NCI-H187 (cell line): Measurements from ENCODE around the gene NOC2L.
"Not testable (repeated sequence)": the region's sequence is repeated elsewhere in the genome, so short reads cannot be mapped to it uniquely, and the experiment has no call there.

Source experiments
- DNase-seq, 2 experiments: peaks; one replicate each; lab custom pipeline; 2025; lab: John Stamatoyannopoulos, UW

Gene NOC2L

DNA sequence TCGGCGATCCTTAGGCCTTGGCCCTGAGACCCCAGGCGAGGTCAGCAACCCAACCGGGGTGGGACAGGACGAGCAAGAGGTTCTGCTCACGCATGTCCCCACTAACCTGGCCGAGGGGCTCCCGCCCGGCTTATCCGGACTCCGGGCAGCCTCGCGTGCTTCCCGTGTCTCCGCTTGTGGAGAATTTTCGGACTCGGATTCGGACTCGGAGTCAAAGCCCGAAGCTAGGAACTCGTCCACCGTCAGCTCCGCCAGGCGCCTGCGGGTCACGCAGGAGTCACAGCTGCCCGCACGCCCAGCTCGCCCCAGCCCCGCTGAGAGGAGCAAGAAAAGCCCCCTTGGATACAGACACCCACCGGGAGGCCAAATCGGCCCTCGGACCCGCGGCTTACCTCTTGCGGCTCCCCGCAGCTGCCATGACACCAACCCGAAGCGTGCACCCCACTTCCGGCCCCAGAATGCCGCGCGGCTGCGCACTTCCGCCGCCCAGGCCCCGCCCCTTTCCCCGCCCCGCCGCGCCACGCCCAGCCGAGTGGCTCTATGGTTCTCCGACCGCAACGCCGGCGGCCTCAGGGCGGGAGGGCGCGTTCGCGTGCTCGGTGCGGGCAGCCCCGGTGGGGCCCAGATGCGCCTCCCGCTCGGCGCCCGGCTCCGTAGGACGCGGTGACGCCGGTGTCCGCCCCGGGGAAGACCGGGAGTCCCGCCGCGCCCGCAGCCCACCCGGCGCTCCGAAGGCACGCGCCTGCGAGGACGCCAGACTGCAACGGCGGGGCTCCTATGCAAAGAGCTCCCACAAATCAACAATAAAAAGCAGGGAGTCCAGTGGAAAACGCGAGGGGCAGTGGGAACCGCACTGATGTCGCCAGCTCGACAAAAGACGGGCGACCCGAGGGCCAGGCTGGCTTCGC, at the start of gene NOC2L:
Gene NOC2L, minus strand, starts transcription at position 434 of the 908 bp plus-strand sequence. Its CDS starts 16 bp downstream, at position 418.
- peak; percentile 59 to 86 for DNase-seq

DNA sequence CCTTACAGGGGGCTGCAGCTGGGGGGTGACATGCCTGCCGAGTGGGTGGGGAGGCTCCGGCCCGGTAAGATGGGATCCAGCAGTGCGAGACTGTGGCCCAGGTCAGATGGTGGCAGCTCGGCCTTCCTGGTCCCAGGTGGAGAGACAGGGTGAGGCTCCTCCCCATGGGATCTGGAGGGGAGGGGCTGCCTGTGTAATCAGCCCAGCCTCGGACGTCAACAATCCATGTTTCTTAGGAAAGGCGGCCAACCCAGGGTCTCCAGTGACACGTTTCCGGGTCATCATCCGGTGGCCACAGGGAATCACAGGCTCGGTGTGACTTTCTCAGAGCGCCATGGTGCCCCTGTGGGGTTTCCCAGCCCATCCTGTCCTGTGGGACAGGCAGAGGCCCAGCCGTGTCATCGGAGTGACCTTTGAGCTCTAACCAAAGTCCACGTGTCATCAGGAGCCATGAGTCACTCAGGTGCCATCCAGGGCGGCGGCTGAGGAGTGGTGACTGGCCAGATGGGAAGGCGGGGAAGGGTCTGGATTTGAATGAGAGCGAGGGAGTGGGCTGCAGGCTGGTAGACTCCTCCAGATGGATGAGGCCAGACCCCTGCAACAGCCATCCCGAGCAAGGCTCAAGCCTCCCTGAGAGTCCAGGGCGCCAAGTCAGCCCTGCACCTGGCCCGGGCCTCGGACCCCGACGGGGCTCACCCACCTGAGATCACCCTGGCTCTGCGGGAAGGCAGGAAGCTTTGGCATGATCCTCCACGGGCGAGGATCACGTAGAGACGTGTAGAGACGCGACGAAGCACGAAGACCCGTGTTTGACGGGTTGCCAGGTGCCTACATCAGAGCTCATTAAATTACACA, 47.5 kb upstream of the NOC2L start:
- DNase-seq: no peak

DNA sequence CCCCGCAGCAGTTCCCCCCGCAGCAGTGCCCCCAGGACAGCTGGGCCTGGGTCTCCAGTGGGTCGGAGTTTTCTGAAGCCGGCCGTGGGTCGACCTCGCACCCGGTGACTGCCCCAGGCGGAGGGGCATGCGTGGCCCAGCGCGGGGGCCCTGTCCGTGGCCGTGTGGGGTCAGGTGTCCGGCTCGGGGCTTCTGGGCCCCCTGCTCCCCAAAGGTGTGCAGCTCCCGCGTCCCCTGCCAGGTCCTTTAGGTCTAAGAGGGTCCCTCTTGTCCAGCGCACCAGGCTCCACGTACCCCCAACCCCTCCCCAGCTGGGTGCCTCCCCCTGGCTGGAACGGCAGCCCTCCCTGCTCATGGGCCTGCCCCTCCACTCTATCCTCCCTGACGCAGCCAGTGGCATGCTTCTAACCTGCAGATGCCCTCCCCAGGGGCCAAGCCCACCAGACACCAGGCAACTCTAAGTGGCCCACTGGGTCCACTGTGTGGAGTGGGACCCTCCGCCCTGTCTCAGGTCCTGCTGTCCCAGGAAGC, 46.8 kb upstream of the NOC2L start:
- no peak for DNase-seq

DNA sequence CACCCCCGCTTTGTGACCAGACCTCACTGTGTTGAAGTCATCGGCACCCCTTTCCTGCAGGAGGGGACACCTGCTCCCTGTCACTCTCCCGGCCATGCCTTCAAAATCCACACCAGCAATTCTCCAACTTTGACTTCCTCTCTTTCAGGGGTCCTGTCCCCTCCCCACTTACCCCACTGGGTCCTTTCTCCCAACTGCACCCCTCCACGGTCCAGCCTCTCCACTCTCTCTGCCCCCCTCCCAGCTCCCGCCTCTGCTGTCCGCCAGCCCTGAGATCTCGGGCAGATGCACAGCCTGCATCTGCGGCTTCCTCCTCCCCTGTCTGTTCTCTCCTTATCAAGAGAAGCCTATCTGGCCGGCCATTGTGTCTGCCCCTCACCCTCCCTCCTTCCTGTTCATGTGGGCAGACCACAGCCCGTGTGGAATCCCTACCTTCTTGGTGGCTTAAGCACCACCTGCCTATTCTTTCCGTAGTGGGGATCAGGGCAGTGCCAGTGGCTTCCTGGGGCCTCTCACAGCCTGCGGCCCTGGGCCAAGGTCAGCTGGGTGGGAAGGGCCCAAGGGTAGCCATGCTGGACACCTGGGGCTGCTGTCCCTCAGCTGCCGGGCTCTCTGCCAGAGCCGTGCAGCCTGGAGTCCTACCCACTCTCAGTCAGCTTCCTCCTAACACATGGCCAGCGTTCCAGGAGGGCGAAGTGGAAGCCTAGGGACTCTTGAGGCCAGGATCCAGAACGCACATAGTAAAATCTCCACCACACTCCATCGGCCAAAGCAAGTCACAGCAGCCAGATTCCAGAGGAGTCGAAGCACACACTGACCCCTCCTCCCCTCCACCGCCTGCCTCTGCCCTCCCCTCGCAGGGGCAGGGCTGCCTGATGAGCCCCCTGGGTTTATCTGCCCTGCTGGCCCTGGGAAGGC, 46.0 kb upstream of the NOC2L start:
- no peak for DNase-seq

DNA sequence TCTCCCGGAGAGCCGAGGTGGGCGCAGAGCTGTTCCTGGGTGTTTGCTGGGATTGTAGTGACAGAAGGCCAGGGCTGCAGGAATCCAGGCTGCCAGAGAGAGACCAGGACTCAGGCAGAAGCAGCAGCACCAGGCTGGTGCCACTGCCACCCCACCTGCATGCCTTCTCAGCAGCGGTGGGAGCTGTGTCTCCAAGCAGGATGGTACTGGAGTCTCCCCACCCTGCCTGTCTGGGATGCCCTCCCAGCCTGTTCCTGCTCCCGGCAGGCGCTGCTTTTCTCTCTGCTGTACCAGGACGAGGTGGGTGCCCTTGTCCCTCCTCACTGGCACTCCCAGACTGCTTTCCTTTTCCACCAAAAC, 45.3 kb upstream of the NOC2L start:
- no peak for DNase-seq

DNA sequence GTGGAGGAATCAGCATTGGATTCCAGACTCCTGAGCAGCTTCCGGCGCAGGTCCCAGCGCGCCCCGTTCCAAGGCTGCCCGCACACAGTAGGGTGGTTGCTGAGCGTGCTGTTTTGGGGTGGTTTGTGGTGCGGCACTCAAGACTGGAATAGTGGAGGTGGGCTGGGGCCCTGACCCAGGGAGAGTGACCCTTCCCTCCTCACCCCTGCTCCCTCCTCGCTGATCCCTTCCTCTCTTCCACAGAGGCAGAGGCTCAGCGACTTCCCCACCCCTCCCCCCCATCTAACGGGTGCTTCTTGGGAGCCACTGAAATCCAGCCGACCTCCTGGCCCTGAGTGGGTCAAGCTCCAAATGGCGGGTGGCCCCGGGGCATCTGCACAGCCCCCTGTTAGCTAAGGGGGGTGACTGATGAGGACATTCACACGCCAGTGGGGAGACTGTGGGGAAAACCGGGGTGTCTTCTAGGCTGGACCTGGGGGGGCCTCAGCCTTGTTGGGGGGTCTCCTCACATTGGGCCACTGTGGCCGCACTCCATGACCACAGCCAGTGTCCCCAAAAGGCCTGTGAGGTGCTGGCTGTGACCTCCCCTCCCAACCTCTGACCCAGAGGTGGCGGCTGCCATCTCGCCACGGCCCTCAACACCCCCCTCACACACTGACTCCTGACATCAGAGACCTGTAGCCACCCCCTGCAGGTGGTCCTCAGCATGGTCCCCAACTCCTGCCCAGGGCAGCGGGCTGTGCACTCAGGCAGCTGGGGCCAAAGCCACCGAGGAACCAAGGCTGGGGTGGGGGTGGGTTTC, 44.8 kb upstream of the NOC2L start:
- no peak for DNase-seq

DNA sequence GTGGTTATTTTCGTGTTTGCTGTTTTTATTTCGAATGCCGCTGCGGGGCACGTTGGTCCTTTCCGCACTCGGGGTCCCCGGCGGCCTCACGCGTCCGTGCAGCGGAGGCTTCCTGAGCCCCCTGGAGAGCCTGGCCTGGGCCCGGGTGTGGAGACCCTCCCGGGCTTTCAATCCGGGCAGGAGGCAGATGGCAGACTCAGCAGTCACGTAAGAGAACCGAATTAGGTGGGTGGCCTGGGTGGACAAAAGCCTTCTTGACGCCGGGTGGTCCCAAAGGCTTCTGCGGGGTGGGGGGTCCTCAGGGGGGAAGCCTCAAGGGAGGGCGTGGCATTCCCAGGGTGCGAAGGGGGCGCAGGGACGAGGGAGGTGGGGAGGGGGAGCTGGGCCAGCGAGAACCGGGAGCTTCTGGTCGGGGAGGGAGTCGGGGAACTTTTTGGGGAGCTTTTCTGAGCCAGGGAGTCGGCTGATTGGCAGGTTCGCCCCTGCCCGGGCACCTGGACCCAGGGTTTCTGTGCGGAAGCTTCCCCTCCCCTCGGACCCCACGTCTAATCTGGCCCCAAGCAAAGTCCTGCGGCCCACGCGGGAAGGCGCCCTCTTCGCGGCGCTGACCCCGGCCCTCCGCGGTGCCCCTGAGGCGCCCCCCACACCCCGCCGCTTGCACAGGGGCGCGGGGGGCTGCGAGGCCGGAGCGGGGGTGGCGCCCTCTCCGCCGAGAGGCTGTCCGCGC, 42.2 kb upstream of the NOC2L start:
- no peak for DNase-seq

DNA sequence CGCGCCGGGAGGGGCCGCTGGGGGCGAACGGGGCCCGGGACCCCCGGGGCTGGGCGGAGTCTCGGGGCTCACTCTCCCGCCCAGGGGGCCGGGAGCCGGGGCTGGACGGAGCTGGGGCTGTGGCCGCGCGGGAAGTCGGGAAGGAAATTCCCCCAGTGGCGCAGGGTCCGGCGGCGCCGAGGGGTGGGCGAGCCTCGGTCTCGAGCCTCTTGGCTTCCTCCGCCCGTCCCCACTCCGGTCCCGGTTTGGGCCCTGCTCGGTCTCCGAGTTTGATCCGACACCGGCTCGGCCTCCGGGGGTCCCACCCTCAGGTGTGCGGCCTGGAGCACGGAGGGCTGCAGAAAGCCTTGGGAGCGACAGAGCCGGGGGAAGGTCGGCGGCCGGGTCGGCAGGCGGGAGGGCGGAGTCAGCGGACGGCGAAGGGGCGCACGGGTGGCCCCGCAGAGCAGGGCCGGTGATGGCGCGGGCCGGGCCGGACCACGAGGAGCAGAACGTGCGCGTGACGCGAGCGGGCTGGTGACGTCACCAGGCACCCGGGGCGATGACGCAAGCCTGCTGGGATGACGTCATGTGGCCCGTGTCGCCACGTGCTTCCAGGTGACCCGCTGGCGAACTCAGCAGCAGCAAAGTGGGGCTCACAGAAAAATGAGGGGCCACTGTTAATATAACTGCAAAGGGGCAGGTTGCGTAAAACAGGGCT, 41.5 kb upstream of the NOC2L start:
- DNase-seq: peak in 1 of 2 experiments; percentile 10

DNA sequence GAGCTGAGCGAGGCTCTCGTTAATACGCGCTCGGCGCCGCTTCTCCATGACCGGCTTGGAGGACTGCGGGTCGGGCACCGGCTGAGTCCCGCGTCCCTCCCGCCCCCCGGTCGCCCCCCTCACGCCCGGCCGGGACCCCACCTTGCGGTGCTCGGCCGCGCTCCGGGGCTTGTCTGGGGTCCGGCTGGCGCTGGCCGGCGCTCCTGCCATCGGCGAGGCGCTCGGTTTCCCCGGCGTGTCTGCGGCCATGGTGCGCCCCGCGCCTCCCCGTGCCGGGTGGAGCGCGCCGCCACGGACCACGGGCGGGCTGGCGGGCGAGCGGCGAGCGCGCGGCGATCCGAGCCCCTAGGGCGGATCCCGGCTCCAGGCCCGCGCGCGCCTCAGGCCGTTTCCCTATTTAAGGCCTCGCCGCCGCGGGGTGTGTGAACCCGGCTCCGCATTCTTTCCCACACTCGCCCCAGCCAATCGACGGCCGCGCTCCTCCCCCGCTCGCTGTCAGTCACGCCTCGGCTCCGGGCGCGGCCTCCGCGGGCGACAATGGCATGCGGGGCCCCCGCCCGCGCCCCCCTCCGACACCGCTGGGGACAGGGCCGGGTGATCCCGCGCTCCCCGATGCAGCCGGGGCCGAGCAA, 40.8 kb upstream of the NOC2L start, which contains the start of gene HES4:
Gene HES4, minus strand, starts transcription at position 373 of the 632 bp plus-strand sequence. Its CDS starts 124 bp downstream, at position 249.
- no peak for DNase-seq

DNA sequence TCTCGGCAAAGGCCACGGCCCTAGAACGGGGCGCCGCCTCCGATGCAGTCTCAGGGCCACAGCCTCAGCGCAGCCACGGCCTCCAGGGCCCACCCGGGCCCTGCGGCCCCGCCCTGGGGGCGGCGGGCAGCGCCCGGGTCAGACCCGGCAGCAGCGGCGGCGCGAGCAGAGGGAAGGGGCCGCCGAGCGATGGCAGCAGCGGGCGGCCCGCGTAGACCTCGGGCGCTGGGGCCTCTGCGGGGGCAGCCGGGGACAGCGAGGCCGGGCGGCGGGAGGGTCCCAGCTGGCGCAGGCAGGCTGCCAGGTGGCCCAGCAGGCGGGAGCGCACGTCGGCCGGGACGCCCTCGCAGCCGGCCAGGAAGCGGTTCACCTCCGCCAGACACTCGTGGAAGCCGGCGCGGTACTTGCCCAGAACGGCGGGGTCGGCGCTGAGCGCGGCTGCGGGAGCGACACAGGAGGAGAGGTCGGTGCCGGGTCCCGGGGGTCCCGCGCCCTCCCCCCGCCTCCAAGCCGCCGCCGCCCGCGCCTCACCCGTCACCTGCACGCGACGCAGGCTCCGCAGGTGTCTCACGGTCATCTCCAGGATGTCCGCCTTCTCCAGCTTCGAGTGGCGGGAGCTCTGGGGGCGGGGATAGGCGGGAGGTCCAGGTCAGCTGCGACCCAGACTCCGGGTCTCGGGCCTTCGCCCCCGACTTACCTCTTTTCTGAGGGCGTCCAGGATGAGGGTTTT, 40.1 kb upstream of the NOC2L start:
- DNase-seq: no peak

DNA sequence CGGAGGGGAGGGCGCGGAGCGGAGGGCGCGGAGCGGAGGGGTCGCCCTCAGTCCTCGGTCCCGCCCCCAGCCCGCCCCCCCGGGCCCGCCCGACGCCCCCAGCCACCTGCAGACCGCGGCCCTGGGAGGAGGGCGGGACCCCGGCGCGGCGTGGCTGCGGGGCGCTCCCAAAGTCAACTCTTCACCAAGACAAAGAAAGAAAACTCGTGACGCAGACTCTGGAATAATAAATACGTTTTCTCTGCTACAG, 39.6 kb upstream of the NOC2L start:
- no peak for DNase-seq

DNA sequence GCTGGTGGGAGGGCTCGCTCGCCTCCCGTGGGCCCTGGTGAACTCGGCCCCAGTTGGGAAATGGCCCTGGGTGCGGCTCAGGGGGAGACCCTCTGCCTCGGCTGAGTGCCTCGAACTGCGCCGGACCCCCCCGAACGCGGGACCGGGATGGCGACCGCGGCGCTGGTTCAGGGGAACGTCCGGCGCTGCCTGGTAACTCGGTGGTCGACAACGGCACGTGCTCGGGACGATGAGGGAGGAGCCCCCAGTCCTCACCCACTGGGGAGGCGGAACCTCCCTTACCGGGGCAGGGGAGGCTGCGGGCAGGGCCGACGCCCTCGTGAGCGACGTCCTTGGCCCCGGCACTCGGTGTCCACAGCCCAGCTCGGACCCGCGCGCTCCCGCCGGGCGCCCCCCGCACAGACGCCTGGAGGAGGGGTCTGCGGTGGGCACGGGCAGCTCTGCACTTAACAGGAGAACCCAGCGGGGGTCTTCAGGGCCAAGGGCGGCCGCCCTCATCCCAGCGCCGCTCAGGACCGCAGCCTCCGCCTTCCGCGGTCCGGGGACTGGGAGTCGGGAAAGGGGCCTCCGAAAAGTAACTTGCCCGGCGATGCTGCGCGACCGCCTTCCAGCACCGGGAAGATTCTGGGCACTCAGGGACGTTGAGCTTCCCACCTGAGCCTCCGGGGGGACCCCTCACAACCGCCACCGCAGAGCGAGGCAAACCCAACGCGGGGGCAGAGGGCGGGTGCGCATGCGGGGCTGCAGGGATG, 39.1 kb upstream of the NOC2L start:
- no peak for DNase-seq

DNA sequence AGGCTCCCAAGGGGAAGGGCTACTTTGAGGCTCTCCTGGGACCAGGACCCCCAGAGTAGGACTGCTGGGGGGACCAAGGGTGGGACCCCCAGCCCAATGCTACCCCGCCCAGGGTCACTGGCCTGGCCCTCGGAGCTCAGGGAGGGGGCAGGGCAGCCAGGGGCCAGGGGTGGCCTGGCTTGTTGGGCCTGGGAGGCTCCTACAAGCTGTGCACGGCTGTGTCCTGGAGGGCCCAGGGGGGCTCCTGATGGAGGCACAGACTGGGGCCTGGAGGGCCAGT, 38.6 kb upstream of the NOC2L start:
- DNase-seq: no peak

DNA sequence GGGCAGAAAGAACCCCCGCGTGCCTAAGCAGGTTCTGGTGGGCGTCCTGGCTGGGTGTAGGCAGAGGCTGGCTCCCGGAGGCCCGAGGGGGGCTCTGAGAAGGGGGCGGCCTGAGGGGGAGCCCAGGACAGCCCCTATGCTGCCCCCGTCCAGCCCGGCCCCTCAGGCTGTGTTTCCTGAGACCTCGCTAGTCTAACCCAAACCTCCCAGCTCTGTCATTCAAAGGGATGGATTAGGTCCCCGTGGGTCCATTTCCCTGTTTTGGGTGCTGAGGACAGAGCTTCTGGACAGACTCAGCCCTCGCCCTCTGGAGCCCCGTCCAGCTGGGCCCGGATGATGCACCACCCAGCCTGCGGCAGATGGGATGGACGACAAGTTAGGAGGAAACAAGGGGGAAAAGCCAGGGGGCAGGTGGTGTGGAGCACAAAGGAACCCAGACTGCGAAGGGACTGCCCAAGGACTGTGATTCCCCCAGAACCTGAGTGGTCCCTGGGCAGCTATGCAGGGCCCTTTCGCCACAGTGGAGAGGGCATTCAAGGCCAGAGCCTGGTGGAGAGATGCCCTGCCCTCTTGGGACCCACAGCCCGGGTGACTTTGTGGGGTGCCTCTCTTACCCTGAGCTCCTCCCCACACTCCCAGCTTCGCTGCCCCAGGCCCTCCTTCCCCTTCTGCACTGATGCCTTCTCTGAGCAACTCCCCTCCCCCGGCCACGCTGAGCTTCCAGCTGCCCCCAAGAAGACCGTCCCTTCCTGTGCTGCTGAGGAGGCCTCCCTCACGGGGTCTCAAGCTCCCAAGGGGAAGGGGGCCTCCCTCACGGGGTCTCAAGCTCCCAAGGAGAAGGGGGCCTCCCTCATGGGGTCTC, 38.0 kb upstream of the NOC2L start:
- no peak for DNase-seq

DNA sequence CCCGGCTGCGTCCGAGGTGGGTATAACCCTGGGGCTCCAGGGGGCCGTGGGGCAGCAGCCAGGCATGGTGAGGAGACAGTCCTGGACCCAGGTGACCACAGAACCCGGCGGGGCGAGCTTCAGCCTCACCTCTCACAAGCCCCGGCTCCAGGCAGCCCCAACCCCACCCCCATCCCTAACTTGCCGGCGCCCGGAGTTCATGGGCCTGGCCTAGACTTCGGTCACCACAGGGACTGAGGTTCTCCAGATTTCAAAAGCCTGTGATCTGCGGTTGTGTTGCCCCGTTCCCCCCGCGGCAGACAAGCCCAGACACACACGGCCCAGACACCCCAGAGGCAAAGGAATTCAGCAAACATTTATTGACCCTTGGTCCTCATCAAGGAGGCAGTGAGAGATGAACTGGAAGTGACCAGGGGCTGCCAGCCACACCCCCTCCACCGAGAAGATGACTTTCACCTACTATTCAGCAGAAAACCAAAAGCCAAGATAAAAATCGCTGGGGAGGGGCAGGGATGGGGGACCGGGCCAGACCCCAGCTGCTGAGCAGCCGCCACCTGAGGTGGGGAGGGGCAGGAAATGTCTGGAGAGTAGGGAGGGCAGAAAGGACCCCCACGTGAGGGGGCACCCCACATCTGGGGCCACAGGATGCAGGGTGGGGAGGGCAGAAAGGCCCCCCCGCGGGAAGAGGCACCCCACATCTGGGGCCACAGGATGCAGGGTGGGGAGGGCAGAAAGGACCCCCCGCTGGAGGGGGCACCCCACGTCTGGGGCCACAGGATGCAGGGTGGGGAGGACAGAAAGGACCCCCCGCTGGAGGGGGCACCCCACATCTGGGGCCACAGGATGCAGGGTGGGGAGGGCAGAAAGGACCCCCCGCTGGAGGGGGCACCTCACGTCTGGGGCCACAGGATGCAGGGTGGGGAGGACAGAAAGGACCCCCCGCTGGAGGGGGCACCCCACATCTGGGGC, 36.9 kb upstream of the NOC2L start:
- no peak for DNase-seq

DNA sequence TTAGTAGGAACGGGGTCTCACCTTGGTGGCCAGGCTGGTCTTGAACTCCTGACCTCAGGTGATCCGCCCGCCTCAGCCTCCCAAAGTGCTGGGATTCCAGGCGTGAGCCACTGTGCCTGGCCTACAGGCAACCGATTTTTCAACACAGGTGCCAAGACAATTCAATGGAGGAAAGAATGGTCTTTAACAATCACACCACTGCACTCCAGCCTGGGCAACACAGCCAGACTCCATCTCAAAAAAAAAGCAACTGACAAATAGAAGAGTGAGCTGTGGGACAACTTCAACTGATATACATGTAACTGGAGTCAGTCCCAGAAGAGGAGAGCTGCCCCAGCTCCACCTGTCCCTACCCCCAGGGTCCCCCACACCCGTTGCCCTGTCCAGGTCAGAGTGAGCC, 35.5 kb upstream of the NOC2L start:
- not testable (repeated sequence) for DNase-seq
